Parathyroid adenoma (tissue), 2 donors: ENCODE measurements around the gene NFYC.

Experiments used
- H2AFZ ChIP-seq: fragments of 300-600 bp; sonication (generic); one replicate; pipeline ENCODE4 v1.7.0; 2017; ENCODE audit warnings: antibody characterized with exemption, mild to moderate bottlenecking
- H3K27ac ChIP-seq: fragments of 300-600 bp; sonication (generic); one replicate; pipeline ENCODE4 v1.7.0; 2017
- H3K27me3 ChIP-seq: fragments of 300-600 bp; sonication (generic); one replicate; pipeline ENCODE4 v1.7.0; 2017; ENCODE audit warnings: low read length; ENCODE audit not compliant: control insufficient read depth, insufficient read depth
- H3K36me3 ChIP-seq: fragments of 300-600 bp; sonication (generic); one replicate; pipeline ENCODE4 v1.7.0; 2017; ENCODE audit warnings: low read length; ENCODE audit not compliant: control insufficient read depth, insufficient read depth
- H3K4me1 ChIP-seq: fragments of 300-600 bp; sonication (generic); one replicate; pipeline ENCODE4 v1.7.0; 2017; ENCODE audit warnings: control low read depth
- H3K4me2 ChIP-seq: fragments of 300-600 bp; sonication (generic); one replicate; pipeline ENCODE4 v1.7.0; 2017; ENCODE audit warnings: low read length
- H3K4me3 ChIP-seq: fragments of 300-600 bp; sonication (generic); one replicate; pipeline ENCODE4 v1.7.0; 2017; ENCODE audit warnings: low read depth, low read length
- H3K79me2 ChIP-seq: fragments of 300-600 bp; sonication (generic); one replicate; pipeline ENCODE4 v1.7.0; 2017; ENCODE audit warnings: control low read depth
- H3K9ac ChIP-seq: fragments of 300-600 bp; sonication (generic); one replicate; pipeline ENCODE4 v1.7.0; 2017; ENCODE audit warnings: mild to moderate bottlenecking
- H3K9me3 ChIP-seq: fragments of 300-600 bp; sonication (generic); one replicate; pipeline ENCODE4 v1.7.0; 2017; ENCODE audit warnings: low read length; ENCODE audit not compliant: control insufficient read depth
- TF ChIP-seq, protein P1 (sequence below): fragments of 300-600 bp; sonication (generic); IDR thresholded peaks from one replicate; pipeline ENCODE4 v1.7.0; 2017; ENCODE audit warnings: antibody characterized with exemption, mild to moderate bottlenecking
- donor health status: primary hyperparathyroidism.

Gene NFYC

DNA sequence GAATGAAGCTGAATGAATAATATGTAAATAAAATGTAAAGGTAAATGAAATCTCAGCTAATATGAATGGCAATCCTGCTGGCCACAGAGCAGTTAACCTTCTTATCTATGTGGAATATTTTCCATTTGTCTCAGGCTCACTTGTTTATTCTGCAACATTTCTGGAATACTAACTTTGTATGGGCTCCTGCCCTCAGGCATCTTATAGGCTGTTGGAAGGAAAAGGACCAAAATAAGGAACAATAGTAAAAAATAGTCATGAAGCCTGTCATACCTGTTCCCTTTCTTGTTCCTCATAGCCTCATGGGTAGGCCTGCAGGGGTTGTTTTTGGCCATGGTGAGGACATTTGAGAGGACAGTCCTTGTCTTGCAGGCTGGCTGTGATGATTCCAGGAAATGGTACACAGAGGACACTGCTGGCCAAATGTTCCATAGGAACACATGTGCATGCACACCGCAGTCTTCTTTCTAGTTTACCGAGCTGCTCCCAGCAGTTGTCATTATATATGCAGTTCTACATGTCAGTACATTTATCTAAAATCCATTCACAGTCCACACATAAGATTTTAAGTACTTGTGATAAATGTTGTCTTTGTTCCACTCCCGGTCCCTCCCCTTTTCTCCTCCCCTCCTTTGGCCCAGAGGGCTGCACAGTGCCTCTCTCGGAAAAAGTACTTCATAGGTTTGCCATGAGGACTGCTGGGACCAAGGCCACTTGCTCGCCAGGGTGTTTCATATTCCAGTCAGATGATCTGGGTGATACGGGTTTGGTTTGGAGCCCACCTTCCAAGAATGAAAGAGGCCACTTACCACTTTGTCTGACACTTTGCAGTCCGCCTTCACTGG, 76.9 kb downstream of the NFYC start:
- no peak overlapping the region for H2AFZ ChIP-seq
- no peak overlapping the region for H3K9ac ChIP-seq
- H3K79me2 ChIP-seq = no peaks in the 10 kb centered on the region
- H3K36me3 ChIP-seq = no peaks in the 10 kb centered on the region
- TF ChIP-seq, protein P1, sequence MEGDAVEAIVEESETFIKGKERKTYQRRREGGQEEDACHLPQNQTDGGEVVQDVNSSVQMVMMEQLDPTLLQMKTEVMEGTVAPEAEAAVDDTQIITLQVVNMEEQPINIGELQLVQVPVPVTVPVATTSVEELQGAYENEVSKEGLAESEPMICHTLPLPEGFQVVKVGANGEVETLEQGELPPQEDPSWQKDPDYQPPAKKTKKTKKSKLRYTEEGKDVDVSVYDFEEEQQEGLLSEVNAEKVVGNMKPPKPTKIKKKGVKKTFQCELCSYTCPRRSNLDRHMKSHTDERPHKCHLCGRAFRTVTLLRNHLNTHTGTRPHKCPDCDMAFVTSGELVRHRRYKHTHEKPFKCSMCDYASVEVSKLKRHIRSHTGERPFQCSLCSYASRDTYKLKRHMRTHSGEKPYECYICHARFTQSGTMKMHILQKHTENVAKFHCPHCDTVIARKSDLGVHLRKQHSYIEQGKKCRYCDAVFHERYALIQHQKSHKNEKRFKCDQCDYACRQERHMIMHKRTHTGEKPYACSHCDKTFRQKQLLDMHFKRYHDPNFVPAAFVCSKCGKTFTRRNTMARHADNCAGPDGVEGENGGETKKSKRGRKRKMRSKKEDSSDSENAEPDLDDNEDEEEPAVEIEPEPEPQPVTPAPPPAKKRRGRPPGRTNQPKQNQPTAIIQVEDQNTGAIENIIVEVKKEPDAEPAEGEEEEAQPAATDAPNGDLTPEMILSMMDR = no peak
- H3K9me3 ChIP-seq = no peaks in the 10 kb centered on the region
- no peak overlapping the region for H3K4me3 ChIP-seq
- no peaks in the 10 kb centered on the region for H3K27me3 ChIP-seq
- H3K27ac ChIP-seq = no peak overlapping the region
- H3K4me2 ChIP-seq = no peak overlapping the region
- peaks cover 3% of the 10 kb centered on the region for H3K4me1 ChIP-seq

DNA sequence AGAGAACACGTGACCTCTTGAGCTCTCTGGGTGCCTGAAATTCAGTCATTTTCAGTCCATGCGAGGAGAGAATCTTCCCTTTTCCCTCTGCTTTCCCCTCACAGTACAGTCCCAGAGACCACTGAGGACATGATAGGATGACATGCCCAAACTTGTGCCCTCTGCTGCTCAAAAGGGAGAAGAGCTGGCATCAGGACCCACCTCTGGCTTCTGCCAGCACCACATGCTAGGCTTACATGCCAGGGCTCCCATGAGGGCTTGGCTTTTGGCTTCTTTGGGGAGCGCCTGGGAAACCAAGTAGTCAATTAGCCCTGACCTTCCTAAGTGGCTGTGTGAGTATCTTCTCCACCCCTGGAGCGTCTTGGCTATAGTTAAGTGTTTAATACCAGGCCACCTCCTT, 78.3 kb downstream of the NFYC start:
- Histone ChIP-seq H3K4me3 (no peak overlapping the region), H3K4me2 (no peak overlapping the region), H3K79me2 (no peaks in the 10 kb centered on the region), H3K9ac (no peak overlapping the region), H3K9me3 (no peaks in the 10 kb centered on the region), H3K4me1 (peaks cover 3% of the 10 kb centered on the region), H3K27ac (no peak overlapping the region), H3K27me3 (no peaks in the 10 kb centered on the region), H2AFZ (no peak overlapping the region), H3K36me3 (no peaks in the 10 kb centered on the region)
- TF ChIP-seq, protein P1 = no peak

DNA sequence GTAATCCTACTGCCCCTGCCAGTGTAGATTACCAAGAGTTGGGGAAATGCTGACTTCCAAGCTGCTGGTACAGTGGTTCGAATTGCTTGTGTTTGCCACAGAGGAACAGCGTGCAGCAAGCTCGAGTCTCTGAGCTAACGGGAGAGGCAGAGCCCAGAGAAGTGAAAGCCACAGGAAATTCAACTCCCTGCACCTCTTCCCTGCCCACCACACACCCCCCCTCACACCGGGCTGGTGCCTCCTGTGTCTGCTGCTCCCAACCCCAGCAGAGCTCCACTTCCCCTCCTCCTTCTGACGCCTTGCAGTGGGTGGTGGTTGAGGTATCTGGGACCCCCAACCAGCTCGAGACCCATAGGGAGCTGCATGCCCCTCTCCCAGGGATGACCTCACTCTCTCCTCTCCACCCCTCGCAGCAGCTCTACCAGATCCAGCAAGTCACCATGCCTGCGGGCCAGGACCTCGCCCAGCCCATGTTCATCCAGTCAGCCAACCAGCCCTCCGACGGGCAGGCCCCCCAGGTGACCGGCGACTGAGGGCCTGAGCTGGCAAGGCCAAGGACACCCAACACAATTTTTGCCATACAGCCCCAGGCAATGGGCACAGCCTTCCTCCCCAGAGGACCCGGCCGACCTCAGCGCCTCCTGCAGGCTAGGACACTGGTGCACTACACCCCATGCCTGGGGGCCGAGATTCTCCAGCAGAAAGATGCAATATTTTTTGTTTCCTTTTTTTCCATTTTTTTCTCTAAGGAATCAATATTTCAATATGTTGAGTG, 79.0 kb downstream of the NFYC start:
- Histone ChIP-seq H2AFZ (no peak overlapping the region), H3K27me3 (no peaks in the 10 kb centered on the region), H3K36me3 (no peaks in the 10 kb centered on the region), H3K9me3 (no peaks in the 10 kb centered on the region), H3K4me2 (no peak overlapping the region), H3K27ac (no peak overlapping the region), H3K79me2 (no peaks in the 10 kb centered on the region), H3K9ac (no peak overlapping the region), H3K4me1 (peaks cover under 1% of the 10 kb centered on the region), H3K4me3 (no peak overlapping the region)
- TF ChIP-seq, protein P1 = no peak

DNA sequence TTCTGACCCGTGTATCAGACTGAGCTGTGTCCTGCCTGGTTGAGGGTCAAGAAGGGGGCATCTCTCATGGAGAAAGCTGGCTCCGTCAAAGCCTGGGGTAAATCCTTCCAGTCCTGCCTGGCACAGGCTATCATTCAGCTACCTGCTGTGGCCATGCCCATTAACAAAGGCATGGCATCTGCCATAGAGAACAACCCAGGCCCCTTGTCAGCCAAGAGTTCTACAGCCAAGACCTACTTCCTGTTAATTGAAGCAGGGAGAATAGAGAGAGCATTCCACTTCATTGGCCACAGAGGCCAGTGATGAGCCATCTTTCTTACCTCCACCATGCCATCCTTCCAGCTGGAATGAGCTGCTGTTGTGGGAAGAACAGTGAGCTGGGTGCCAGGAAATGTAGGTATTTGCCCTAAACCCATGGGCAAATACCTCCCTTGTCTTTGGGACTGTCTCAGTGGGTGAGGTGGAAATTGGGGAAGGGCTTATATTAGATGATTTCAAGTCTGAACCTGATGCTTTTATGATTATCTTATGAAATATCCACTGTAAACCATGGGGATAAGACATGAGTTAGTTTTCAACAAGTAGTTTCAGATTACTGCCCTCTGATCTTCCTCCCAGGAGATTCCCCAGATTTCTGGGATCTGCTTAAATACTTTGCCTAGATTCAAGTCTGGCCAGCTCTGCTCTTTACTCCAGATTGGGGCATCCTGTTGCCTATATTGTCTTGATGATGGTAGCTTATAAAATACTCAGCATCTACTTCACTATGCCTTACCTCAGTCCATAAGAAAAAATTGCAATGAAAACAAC, 80.8 kb downstream of the NFYC start:
- H3K36me3 ChIP-seq = no peaks in the 10 kb centered on the region
- TF ChIP-seq, protein P1 = no peak
- H3K9me3 ChIP-seq = no peaks in the 10 kb centered on the region
- no peaks in the 10 kb centered on the region for H3K27me3 ChIP-seq
- no peak overlapping the region for H3K4me3 ChIP-seq
- no peaks in the 10 kb centered on the region for H3K79me2 ChIP-seq
- no peak overlapping the region for H2AFZ ChIP-seq
- H3K27ac ChIP-seq = no peak overlapping the region
- H3K4me2 ChIP-seq = no peak overlapping the region
- H3K4me1 ChIP-seq = no peaks in the 10 kb centered on the region
- no peak overlapping the region for H3K9ac ChIP-seq
